GM06990 (cell line): Measurements from ENCODE around the gene NOC2L.

Experiments
- DNase-seq: peaks from one replicate; pipeline ENCODE4 v3.0.0-alpha.2; 2011; ENCODE audit not compliant: insufficient read length; ENCODE audit errors: extremely low read depth
- H3K27me3 ChIP-seq: replicated peaks from 2 replicates; pipeline ENCODE4 v1.6.0; 2011; ENCODE audit warnings: low read length; ENCODE audit not compliant: control insufficient read depth, insufficient read depth
- H3K36me3 ChIP-seq: 2 replicates; pipeline ENCODE4 v1.5.1; 2011; ENCODE audit warnings: low read length; ENCODE audit not compliant: control insufficient read depth, insufficient read depth
- H3K4me3 ChIP-seq: replicated peaks from 2 replicates; pipeline ENCODE4 v1.5.1; 2011; ENCODE audit warnings: low read depth, mild to moderate bottlenecking, control low read depth, low read length
- CTCF ChIP-seq: IDR thresholded peaks from 2 replicates; pipeline ENCODE4 v1.5.1; 2011; ENCODE audit warnings: low read length, control low read depth, mild to moderate bottlenecking, inconsistent platforms; ENCODE audit not compliant: insufficient read depth, poor library complexity, severe bottlenecking

NOC2L gene

GRCh38 chr1:945688-946556 is 13.1 kb downstream of the NOC2L start:
- TF ChIP-seq CTCF = no peak
- Histone ChIP-seq H3K27me3 (no peaks in the 10 kb centered on the region; the same call in 1 of the 2 replicates), H3K36me3 (peaks cover 38% of the 10 kb centered on the region), H3K4me3 (no peak overlapping the region)
- no peak for DNase-seq

- H3K4me3 ChIP-seq = no peak overlapping the region
- TF ChIP-seq CTCF = no peak
- no peak for DNase-seq
- H3K36me3 ChIP-seq = peaks cover 29% of the 10 kb centered on the region
- peaks cover 4% of the 10 kb centered on the region; the same call in 1 of the 2 replicates for H3K27me3 ChIP-seq
Measured at GRCh38 chr1:944341-945325, 14.4 kb downstream of the NOC2L start.

GRCh38 chr1:943545-944340 is 15.3 kb downstream of the NOC2L start:
- peaks cover 24% of the 10 kb centered on the region for H3K36me3 ChIP-seq
- no peak for DNase-seq
- TF ChIP-seq CTCF = no peak
- no peak overlapping the region for H3K4me3 ChIP-seq
- H3K27me3 ChIP-seq = peaks cover 4% of the 10 kb centered on the region; the same call in 1 of the 2 replicates

- DNase-seq = no peak
- Histone ChIP-seq H3K27me3 (peaks cover 4% of the 10 kb centered on the region; the same call in 1 of the 2 replicates), H3K4me3 (no peak overlapping the region), H3K36me3 (peaks cover 17% of the 10 kb centered on the region)
- no peak for TF ChIP-seq CTCF
Measured at GRCh38 chr1:942864-943533, 16.1 kb downstream of the NOC2L start.

GRCh38 chr1:942411-942821 is 16.6 kb downstream of the NOC2L start:
- DNase-seq = no peak
- TF ChIP-seq CTCF = no peak
- Histone ChIP-seq H3K27me3 (peaks cover 4% of the 10 kb centered on the region; the same call in 1 of the 2 replicates), H3K4me3 (no peak overlapping the region), H3K36me3 (peaks cover 12% of the 10 kb centered on the region)
